ENCODE measurements around the gene EFCAB5. TPM values are rescaled to one million over a fixed set of nuclear protein-coding genes. Genes with fewer than 3 reads are reported as not detected.
"Not testable (repeated sequence)": the region's sequence is repeated elsewhere in the genome, so short reads cannot be mapped to it uniquely, and the experiment has no call there.

EFCAB5 gene
- total RNA-seq, 4 donors from 2014 or later = 0.46 to 0.47 TPM; not detected in 2

GRCh38 chr17:29936724-29937123 lies 4.7 kb upstream of the EFCAB5 start:
- no peak for TF ChIP-seq CTCF (IDR thresholded peaks at IDR 0.05)
- DNase-seq (ENCODE audit: low spot score) (no peak), ATAC-seq (ENCODE audit: low FRiP score) (no peak)

- ATAC-seq (ENCODE audit: low FRiP score) = no peak
- no peak for TF ChIP-seq CTCF (IDR thresholded peaks at IDR 0.05)
- no peak for DNase-seq (ENCODE audit: low spot score)
Observed at GRCh38 chr17:29945281-29945680, 3.8 kb downstream of the EFCAB5 start.

GRCh38 chr17:29948448-29949215 lies 7.2 kb downstream of the EFCAB5 start:
- ATAC-seq (ENCODE audit: low FRiP score) (no peak), DNase-seq (ENCODE audit: low spot score) (no peak)
- TF ChIP-seq CTCF (IDR thresholded peaks at IDR 0.05) = no peak

GRCh38 chr17:29949696-29950095 lies 8.3 kb downstream of the EFCAB5 start:
- DNase-seq (ENCODE audit: low spot score) (no peak), ATAC-seq (ENCODE audit: low FRiP score) (no peak)
- TF ChIP-seq CTCF (IDR thresholded peaks at IDR 0.05) = no peak

GRCh38 chr17:29954405-29954804 lies 13.0 kb downstream of the EFCAB5 start:
- DNase-seq (ENCODE audit: low spot score) = no peak
- TF ChIP-seq CTCF (IDR thresholded peaks at IDR 0.05) = no peak
- ATAC-seq (ENCODE audit: low FRiP score) = no peak

- no peak for TF ChIP-seq CTCF (IDR thresholded peaks at IDR 0.05)
Observed at GRCh38 chr17:29956225-29956624, 14.8 kb downstream of the EFCAB5 start.

GRCh38 chr17:29957488-29957887 lies 16.1 kb downstream of the EFCAB5 start:
- not testable (repeated sequence) for DNase-seq (ENCODE audit: low spot score); ATAC-seq (ENCODE audit: low FRiP score)

More at GRCh38 chr17:29956225-29956624, 14.8 kb downstream of the EFCAB5 start:
- ATAC-seq (ENCODE audit: low FRiP score) (no peak), DNase-seq (ENCODE audit: low spot score) (no peak)
